Measurements from ENCODE around the gene RBMY1E. TPM values are rescaled to one million over a fixed set of nuclear protein-coding genes. Genes with fewer than 3 reads are reported as not detected.

Gene RBMY1E
- not detected in 2 replicates for total RNA-seq

DNA sequence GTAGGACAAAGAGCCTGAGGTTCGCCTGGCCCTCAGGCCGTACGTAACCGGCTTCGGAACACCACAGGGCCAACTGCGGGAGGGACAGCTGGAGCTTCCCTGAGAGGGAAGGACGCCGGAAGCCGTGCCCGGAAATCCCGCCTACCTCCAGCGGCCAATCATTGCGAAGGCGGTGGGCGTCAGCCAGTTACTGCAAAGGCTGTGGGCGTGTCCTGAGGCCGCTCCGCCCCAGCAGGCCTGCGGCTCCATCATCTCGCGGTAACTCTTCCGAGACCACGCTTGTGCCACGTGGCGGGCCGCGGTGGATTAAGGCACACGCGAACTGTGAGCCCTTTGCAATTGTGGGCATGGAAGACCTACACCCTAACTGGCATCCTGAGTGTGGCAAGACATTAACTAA, at the start of gene RBMY1E:
TSS of gene RBMY1E (minus strand) at position 101 of the 400 bp plus-strand sequence. CDS start 1,978 bp downstream, outside the sequence.

DNA sequence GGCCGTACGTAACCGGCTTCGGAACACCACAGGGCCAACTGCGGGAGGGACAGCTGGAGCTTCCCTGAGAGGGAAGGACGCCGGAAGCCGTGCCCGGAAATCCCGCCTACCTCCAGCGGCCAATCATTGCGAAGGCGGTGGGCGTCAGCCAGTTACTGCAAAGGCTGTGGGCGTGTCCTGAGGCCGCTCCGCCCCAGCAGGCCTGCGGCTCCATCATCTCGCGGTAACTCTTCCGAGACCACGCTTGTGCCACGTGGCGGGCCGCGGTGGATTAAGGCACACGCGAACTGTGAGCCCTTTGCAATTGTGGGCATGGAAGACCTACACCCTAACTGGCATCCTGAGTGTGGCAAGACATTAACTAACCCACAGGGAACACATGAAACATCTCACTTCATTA, 23.4 kb downstream of the RBMY1E start, which contains the start of gene RBMY1D:
TSS of gene RBMY1D (minus strand) at position 101 of the 400 bp plus-strand sequence. CDS start 2,013 bp downstream, outside the sequence.

Other genes with a start within 250 kb of the RBMY1E start
- not detected in 2 replicates for gene RBMY1D, start 23.5 kb downstream of the RBMY1E start, total RNA-seq